Measurements from ENCODE around the gene EBF3. TPM values are rescaled to one million over a fixed set of nuclear protein-coding genes. Genes with fewer than 3 reads are reported as not detected.

Gene EBF3
- polyA plus RNA-seq, 4 donors = 0.89 to 3.3 (median 1.4) TPM

- no peak for DNase-seq (ENCODE audit: low read depth in 4 of 4, low spot score in 3 of 4)
Measured at GRCh38 chr10:129961157-129961701, 2.8 kb downstream of the EBF3 start.

DNA sequence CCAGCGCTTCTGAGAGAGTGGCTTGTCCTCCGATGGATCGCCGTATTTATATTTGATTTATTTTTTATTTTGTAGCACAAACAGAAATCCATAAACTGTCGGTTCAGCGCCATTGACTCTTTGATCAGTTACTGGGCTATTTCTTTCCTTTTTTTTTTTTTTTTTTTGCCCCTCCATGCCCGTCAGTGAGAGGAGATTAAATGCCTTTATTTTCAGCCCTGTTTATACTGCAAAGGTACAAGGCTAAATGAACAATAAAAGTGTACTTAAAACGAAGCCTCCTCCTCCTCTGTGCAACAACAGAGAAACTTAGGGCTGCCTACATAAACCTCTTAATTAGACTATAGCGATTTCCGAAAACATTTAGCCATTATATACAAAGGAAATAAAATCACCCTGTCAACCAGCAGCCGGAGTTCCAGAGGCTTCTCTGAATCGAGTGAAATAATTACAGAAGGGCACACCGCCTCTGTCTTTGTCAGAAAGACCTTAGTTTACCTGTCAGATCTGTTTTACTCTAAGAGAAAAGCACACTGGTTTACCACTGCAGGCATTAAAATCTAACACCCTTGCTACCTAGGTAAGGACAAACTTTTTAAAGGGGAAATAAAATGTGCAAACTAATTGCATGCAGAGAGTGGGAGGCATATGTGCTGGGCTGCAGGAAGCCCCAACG, 3.5 kb downstream of the EBF3 start:
- no peak for DNase-seq (ENCODE audit: low read depth in 4 of 4, low spot score in 3 of 4)

DNA sequence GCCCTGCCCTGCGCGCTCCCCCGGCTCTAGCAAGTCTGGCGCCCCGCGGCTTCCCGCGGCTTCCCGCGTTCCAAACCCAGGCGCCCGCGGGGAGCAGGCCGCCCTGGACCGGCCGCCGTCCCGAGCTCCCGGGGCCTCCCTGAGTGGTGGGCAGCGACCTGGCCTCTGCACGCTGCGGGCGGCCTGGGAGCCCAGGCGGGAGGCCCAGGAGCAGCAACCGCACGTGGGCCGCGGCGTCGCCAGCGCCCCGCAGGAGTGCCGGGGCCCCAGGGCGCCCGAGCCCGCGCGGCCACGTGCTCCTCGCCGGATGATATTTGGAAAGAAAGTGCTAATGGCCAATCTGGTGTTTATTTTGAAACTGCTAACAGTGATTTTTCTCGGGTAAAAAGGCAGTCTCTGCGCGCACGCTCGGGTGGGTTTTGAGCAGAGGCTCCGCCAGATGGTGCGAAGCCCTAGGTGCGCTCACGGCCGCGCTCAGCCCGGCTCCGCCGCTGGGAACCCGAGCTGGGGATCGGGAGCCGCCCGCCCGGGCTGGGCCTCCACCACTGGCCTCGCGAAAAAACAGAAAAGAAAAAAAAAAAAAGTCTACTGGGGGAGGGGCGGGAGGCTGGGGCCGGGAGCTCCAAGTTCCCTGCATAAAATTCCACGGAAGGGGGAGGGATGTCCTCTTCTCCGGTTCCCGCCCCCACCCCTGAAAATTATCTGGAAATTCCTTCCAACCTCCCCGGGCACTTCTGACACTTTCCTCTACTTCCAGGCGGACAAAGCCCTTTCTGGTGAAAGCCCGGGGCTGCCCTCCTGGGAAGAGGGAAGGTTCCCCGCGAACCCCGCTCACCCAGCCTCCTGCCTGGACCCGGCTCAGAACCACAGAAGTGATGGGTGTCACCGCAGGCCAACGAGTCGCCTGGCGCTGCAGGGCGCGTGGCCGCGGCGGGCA, 4.3 kb downstream of the EBF3 start:
- no peak for DNase-seq (ENCODE audit: low read depth in 4 of 4, low spot score in 3 of 4)

DNA sequence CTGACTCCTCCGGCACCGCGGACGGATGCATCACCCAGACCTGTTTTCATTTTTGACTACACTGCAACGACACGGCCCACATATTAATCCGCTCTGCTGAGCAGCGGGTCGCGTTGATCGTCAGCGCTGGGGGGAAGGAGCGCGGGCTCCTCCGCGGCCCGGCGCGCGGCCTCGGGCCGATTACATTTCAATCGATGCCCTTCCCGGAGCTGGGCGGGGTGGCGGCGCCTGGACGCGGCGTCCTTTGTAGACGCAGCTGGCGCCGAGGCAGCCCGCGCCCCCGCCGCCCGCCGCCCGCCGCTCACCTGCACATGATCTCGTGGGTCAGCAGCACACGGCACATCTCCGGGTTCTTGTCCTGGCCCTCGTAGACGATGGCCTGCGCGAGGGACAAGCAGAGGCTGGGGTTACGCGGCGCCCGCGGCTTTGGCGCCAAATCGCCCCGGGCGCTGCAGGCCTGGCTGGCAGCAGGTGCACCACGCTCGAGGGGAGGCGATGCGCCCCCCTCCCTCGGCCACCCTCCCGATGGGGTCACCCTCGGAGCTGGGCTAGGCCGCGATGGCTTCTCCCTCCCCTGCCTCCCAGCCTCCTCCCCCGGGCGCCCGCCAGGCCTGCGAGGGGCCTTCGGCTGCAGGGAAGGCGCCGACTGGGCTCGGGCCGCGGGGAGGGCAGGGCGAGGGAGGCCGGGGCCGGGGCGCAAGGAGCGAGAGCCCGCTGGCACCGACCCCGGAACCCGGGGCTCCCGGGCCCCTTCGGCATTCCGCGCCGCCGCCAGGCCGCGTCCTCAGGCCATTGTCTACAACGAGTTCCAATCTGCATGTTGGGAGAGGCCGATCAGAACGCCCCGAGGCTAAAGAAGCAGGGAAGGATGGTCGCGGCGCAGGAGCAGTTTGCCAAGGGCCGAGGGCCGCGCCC, 5.2 kb downstream of the EBF3 start:
- DNase-seq (ENCODE audit: low read depth in 4 of 4, low spot score in 3 of 4) = no peak

DNA sequence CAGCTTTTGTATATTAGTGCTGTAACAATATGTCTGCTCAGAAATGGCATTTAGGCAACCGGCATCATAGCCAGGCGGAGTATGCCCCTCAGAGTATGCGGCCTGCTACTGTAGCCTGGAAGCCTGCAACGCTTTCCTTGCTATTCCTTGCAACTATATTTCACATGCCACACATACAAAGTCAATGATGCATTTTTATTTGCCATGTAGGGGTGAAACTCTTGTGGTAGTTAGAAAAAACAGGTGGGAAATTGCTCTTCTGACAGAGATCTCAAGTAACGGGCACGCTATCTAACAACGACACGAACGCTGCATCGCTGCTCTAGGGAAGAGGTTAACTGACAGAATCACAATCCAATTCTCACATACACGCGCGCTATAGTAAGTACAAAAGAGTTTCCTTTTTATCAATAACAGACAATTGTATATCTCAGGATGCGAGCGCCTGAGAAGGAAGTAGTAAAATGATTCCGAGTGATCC, 5.9 kb downstream of the EBF3 start:
- DNase-seq (ENCODE audit: low read depth in 4 of 4, low spot score in 3 of 4) = no peak

- DNase-seq (ENCODE audit: low read depth in 4 of 4, low spot score in 3 of 4) = no peak
Measured at GRCh38 chr10:129956876-129957673, 7.0 kb downstream of the EBF3 start.

DNA sequence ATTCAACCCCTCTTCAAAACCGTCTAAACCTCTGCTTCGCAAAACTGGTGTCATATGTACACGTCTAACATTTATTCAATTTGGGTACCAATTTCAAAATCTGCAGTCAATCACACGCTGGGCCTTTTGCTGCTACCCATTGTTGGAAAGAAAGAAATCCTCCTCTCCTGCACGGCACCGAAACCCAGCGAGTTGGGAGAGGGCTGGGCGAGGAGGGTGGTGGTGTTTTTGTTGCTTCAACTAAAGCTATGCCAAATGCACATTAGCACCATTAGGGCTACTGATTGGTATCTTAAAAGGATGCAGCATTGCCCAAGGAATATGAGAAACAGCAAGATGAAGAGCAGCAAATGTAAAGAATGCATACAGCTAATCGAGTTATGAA, 7.8 kb downstream of the EBF3 start:
- no peak for DNase-seq (ENCODE audit: low read depth in 4 of 4, low spot score in 3 of 4)

GRCh38 chr10:129955601-129956285, 8.3 kb downstream of the EBF3 start:
- no peak for DNase-seq (ENCODE audit: low read depth in 4 of 4, low spot score in 3 of 4)

- no peak for DNase-seq (ENCODE audit: low read depth in 4 of 4, low spot score in 3 of 4)
Measured at GRCh38 chr10:129954492-129955315, 9.4 kb downstream of the EBF3 start.

DNA sequence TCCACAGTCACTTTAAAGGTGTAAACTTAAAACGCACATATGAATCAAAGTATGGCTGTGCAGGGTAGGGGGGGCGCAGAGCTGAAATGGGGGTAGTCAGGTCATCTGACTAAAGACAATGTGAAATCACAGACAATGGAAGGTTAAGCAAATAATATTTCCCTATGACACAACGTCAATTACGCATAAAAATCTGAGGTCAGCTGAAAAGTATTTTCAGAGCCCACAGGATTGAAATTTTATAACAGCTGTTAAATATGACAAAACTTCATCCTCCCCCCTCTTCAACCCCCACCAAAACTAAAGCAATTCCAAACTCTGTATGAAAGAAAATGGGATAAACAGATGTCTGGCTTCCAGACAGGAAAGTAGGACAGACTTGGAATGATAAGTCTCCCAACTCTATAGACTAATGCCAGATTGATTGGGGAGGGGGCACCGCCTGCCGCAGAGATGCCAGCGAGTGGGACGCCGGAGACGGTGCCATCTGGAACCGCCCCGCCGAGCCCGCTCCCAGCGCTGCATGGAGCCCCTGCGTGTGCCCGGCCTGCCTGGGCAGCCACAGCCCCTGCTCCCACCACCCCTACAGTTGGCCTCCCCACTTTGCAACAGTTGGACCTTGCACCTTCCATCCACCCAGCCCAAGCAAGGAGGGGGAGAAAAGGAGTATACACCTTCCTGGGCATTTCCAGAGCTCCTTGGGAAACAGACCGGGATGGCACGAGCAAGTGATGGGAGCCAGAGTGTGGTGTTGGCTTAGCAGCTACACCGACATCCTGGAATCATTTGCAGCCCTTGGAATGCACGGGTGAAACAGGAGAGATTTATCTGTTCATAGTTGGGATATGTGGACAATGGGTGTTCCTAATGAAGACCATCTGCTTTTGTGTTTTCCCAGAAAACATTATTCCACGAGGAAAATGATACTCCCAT, 10.7 kb downstream of the EBF3 start:
- no peak for DNase-seq (ENCODE audit: low read depth in 4 of 4, low spot score in 3 of 4)

- no peak for DNase-seq (ENCODE audit: low read depth in 4 of 4, low spot score in 3 of 4)
Measured at GRCh38 chr10:129952378-129953118, 11.5 kb downstream of the EBF3 start.

DNA sequence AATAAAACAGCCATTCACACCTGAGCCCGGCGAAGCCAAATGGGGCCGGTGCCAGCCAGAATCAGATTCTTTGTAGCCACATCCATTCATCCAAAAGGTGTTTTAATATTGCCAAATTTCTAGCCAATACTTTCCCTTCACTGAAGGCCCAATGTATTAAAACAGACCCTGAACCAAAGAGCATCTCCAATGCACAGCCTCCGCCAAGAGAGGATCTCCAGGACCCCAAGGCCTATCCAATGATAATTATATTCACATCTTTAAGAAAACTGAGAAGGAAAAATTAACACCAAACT, 12.2 kb downstream of the EBF3 start:
- no peak for DNase-seq (ENCODE audit: low read depth in 4 of 4, low spot score in 3 of 4)

DNA sequence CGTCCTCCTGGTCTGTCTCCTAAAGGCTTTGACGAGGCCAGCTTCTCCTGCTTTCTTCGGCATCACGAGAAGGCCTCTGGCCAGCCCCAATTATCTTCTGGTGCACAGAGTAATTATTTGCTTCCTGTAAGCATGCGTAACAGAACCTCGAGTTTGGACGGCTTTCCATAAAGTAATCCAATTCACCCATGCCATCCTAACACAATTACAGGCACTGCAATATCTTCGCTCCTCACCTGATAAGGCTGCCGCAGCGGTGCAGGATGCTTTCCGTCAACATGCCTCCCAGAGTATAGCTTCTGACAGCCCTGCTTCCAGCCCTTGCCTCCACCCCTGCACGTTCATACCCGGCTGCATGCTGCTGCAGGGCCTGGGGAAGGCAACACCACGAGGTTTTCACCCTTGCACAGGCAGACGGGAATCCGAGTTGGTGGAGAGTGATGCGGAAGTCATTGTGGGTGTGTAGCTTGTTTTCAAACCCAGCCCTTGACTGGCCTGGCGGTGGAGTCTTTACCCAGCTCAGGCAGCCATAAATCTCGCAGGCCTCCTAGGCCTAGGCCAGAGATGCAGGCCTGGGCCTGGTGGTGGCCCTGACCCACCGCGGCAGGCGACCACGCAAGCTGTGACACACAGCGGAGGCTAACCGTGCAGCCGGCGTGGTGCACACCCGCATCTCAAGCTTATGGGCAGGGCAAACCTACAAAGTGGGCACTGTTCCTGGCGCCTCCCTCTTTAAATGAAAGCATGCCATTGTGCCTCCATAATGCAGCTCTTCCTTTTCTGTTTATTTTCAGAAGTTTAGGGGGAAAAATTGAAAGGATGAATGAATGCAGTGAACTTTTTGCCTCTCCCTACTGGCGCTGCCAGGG, 12.7 kb downstream of the EBF3 start:
- no peak for DNase-seq (ENCODE audit: low read depth in 4 of 4, low spot score in 3 of 4)

- no peak for DNase-seq (ENCODE audit: low read depth in 4 of 4, low spot score in 3 of 4)
Measured at GRCh38 chr10:129950676-129951075, 13.4 kb downstream of the EBF3 start.

- no peak for DNase-seq (ENCODE audit: low read depth in 4 of 4, low spot score in 3 of 4)
Measured at GRCh38 chr10:129949891-129950291, 14.2 kb downstream of the EBF3 start.

DNA sequence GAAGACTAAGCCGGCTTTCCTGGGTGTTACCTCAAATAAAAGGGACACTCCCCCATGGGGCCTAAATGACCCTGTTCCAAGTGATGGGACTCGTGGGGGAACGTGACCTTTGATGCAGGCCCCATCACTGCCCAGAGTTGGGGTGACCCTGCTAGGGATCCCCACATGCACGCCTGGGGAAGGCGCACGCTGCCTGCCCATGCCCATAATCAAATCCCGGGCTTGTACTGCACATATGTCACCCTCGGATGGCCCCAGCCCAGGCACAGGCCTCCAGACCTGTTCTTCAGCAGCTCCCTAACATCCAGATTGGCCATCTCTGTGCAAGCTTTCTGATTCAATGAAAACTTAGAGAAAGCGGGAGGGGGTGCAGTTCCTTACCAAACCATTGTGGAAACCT, 14.7 kb downstream of the EBF3 start:
- DNase-seq (ENCODE audit: low read depth in 4 of 4, low spot score in 3 of 4) = no peak

Data from right renal pelvis (tissue), 4 donors.